AG04450 (cell line): ENCODE measurements around the gene BCAR1. TPM values are rescaled to one million over a fixed set of nuclear protein-coding genes. Genes with fewer than 3 reads are reported as not detected.

Source experiments
- CTCF ChIA-PET: fragments of 300-600, 350-600 bp; formaldehyde crosslinking; extraction: SDS; loops from one replicate; lab custom pipeline; 2022; ENCODE audit warnings: antibody characterized with exemption, inconsistent platforms; lab: Charles Lee
- POLR2A ChIA-PET: fragments of 350-600 bp; formaldehyde crosslinking; extraction: SDS; loops from one replicate; lab custom pipeline; 2021; ENCODE audit warnings: antibody characterized with exemption, inconsistent platforms; lab: Yijun Ruan, JAX
- DNase-seq: peaks from one replicate; pipeline ENCODE4 v3.0.0-alpha.2; 2011; ENCODE audit warnings: low read depth, low spot score
- H3K27ac ChIP-seq: one replicate; pipeline ENCODE4 v1.5.1; 2012; ENCODE audit warnings: low read depth, low read length, control low read depth
- H3K27me3 ChIP-seq: one replicate; pipeline ENCODE4 v1.6.0; 2012; ENCODE audit warnings: low read length; ENCODE audit not compliant: control insufficient read depth, insufficient read depth
- H3K4me3 ChIP-seq: 2 replicates; pipeline ENCODE4 v1.5.1; 2011; ENCODE audit warnings: mild to moderate bottlenecking, low read depth, low read length, control low read depth
- H3K9me3 ChIP-seq: 2 replicates; pipeline ENCODE4 v1.5.1; 2012; ENCODE audit warnings: low read length; ENCODE audit not compliant: control insufficient read depth, insufficient read depth
- CTCF ChIP-seq: IDR thresholded peaks from 2 replicates; pipeline ENCODE4 v1.5.1; 2011; ENCODE audit warnings: low read depth, low read length, control low read depth, inconsistent platforms
- polyA plus RNA-seq: library from polyadenylated mRNA; depleted of rRNA; stranded (reverse); fragments of >200 nt; gene quantifications from 2 replicates; pipeline ENCODE4 v1.2.3, GENCODE V29; 2011

Gene BCAR1
- polyA plus RNA-seq, 1 experiment = 16.1 TPM

GRCh38 chr16:75263291-75263962 is 12.0 kb upstream of the BCAR1 start:
- Histone ChIP-seq H3K9me3 (peaks cover 4% of the 10 kb centered on the region; the same call in 1 of the 2 replicates), H3K27ac (peak overlapping the region; percentile 21), H3K27me3 (no peaks in the 10 kb centered on the region), H3K4me3 (peak overlapping the region; percentile 89)
- POLR2A ChIA-PET = no interaction called here
- CTCF ChIA-PET = no interaction called here
- no peak for DNase-seq
- no peak for TF ChIP-seq CTCF

GRCh38 chr16:75262800-75263127 is 11.3 kb upstream of the BCAR1 start:
- DNase-seq = no peak
- H3K27ac ChIP-seq = no peak overlapping the region
- no peaks in the 10 kb centered on the region for H3K27me3 ChIP-seq
- TF ChIP-seq CTCF = no peak
- peaks cover 4% of the 10 kb centered on the region; the same call in 1 of the 2 replicates for H3K9me3 ChIP-seq
- CTCF ChIA-PET = no interaction called here
- POLR2A ChIA-PET = no interaction called here
- H3K4me3 ChIP-seq = peak overlapping the region; percentile 17; the same call in 1 of the 2 replicates

- DNase-seq = no peak
- no peak for TF ChIP-seq CTCF
- ChIA-PET CTCF (interaction anchor here (0.8 kb wide), 1 partner anchor 43 kb away, joined by 3 read pairs; no protein-coding TSS in a partner anchor), POLR2A (no interaction called here)
- no peak overlapping the region for H3K27ac ChIP-seq
- H3K9me3 ChIP-seq = peaks cover 4% of the 10 kb centered on the region; the same call in 1 of the 2 replicates
- 0 out of 2 replicates have a peak overlapping the region, but pooled peaks have one; percentile 17 for H3K4me3 ChIP-seq
- no peaks in the 10 kb centered on the region for H3K27me3 ChIP-seq
These were observed 10.8 kb upstream of the BCAR1 start for GRCh38 chr16:75262104-75262799.

GRCh38 chr16:75261590-75262078 is 10.2 kb upstream of the BCAR1 start:
- ChIA-PET CTCF (interaction anchor here (0.8 kb wide), 1 partner anchor 43 kb away, joined by 3 read pairs; no protein-coding TSS in a partner anchor), POLR2A (no interaction called here)
- DNase-seq = no peak
- Histone ChIP-seq H3K9me3 (peaks cover 4% of the 10 kb centered on the region; the same call in 1 of the 2 replicates), H3K4me3 (no peak overlapping the region), H3K27me3 (no peaks in the 10 kb centered on the region), H3K27ac (no peak overlapping the region)
- TF ChIP-seq CTCF = no peak
